Measurements from ENCODE around the gene CD84. TPM values are rescaled to one million over a fixed set of nuclear protein-coding genes. Genes with fewer than 3 reads are reported as not detected.
"Not testable (repeated sequence)": the region's sequence is repeated elsewhere in the genome, so short reads cannot be mapped to it uniquely, and the experiment has no call there.

The CD84 gene
- total RNA-seq, 2 donors from 2014 or later, result 66.2 to 71.6 TPM

GRCh38 chr1:160522136-160522535, 57.2 kb downstream of the CD84 start:
- DNase-seq (no peak), ATAC-seq (no peak)
- H3K9me3 ChIP-seq (ENCODE audit: control insufficient read depth, low read length, poor library complexity, severe bottlenecking), result no peaks in the 10 kb centered on the region
- Mint-ChIP-seq H3K27me3 (no peaks in the 10 kb centered on the region), H3K4me1 (peaks cover 50% of the 10 kb centered on the region), H3K36me3 (ENCODE audit: low read depth) (peaks cover 2% of the 10 kb centered on the region), H3K4me3 (peak overlapping the region; percentile 94), H3K27ac (peak overlapping the region; percentile 97)

DNA sequence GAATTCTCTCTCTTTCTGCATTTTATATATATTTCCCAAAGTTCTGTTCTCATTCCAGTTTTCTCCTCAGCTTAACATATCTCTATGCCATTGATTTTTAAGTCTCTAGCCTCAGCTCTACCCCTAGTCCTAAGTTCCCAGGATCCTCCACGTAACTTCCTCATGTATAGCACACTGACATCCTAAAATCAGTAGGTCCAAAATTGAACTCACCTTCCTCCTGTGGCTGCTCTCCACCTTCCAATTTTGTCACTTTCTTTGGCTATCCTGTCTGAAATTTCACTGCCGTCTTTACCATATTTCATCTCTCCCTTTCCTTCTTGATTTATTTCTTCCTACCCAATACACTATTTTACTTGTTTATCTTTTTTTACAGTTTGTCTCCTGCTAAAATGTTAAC, 57.7 kb downstream of the CD84 start:
- Mint-ChIP-seq H3K4me1 (peaks cover 56% of the 10 kb centered on the region), H3K27me3 (no peaks in the 10 kb centered on the region), H3K4me3 (peak overlapping the region; percentile 94), H3K36me3 (ENCODE audit: low read depth) (peaks cover 2% of the 10 kb centered on the region), H3K27ac (peak overlapping the region; percentile 97)
- H3K9me3 ChIP-seq (ENCODE audit: control insufficient read depth, low read length, poor library complexity, severe bottlenecking), result no peaks in the 10 kb centered on the region
- no peak for ATAC-seq
- no peak for DNase-seq

- H3K4me1 Mint-ChIP-seq, result peaks cover 61% of the 10 kb centered on the region
- H3K27me3 Mint-ChIP-seq, result no peaks in the 10 kb centered on the region
- H3K36me3 Mint-ChIP-seq (ENCODE audit: low read depth), result peaks cover 2% of the 10 kb centered on the region
- peak; percentile 23 for ATAC-seq
- no peaks in the 10 kb centered on the region for H3K9me3 ChIP-seq (ENCODE audit: control insufficient read depth, low read length, poor library complexity, severe bottlenecking)
- no peak for DNase-seq
- H3K27ac Mint-ChIP-seq, result peak overlapping the region; percentile 97
- peak overlapping the region; percentile 94 for H3K4me3 Mint-ChIP-seq
Observed at GRCh38 chr1:160520999-160521398, 58.3 kb downstream of the CD84 start.

GRCh38 chr1:160520582-160520981, 58.7 kb downstream of the CD84 start:
- Mint-ChIP-seq H3K27ac (peak overlapping the region; percentile 97), H3K4me1 (peaks cover 65% of the 10 kb centered on the region), H3K4me3 (peak overlapping the region; percentile 94), H3K27me3 (no peaks in the 10 kb centered on the region), H3K36me3 (ENCODE audit: low read depth) (peaks cover 2% of the 10 kb centered on the region)
- no peaks in the 10 kb centered on the region for H3K9me3 ChIP-seq (ENCODE audit: control insufficient read depth, low read length, poor library complexity, severe bottlenecking)
- ATAC-seq (no peak), DNase-seq (no peak)

DNA sequence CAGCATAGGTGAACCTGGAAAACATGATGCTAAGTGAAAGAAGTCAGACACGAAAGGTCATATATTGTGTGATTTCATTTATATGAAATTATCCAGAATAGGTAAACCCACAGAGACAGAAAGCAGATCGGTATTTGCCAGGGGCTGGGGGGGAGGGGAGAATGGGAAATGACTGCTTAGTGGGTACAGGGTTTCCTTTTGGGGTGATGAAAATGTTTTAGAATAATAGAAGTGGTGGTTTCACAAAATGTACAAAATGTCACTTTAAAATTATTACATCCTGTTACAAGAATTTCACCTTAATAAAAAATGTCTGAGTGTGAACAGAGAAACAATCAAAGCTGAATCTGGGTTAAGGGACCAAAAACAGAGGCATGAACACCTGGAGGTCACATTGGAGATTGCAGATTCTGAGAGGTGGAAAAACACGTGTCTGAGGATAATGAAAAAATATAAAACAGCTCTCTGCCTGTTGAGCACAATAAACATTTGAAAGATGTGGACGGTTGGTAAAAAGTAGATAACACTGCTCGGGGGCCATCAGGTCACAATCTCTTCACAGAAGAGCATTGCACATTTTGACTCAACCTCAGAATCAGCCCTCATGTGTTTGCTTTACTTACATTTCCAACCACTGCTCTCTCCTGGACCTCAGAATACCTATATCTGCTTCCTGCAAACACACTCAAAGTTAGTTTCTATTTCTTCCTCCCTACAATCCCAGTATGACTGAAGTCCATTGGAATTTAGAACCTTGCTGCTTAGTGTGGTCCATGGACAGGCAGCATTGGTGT, 59.5 kb downstream of the CD84 start:
- H3K36me3 Mint-ChIP-seq (ENCODE audit: low read depth), result peaks cover 2% of the 10 kb centered on the region
- DNase-seq, result no peak

DNA sequence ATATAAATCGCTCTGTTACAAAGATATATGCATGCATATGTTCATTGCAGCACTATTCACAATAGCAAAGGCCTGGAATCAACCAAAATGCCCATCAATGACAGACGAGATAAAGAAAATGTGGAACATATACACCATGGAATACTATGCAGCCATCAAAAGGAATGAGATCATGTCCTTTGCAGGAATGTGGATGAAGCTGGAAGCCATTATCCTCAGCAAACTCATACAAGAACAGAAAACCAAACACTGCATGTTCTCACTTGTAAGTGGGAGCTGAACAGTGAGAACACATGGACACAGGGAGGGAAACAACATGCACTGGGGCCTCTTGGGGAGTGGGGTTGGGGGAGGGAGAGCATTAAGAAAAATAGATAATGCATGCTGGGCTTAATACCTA, 61.8 kb downstream of the CD84 start:
- not testable (repeated sequence) for ATAC-seq; H3K9me3 ChIP-seq (ENCODE audit: control insufficient read depth, low read length, poor library complexity, severe bottlenecking); H3K36me3 Mint-ChIP-seq (ENCODE audit: low read depth); H3K27me3 Mint-ChIP-seq; DNase-seq; H3K27ac Mint-ChIP-seq
- Mint-ChIP-seq H3K4me1 (peaks cover 71% of the 10 kb centered on the region), H3K4me3 (peak overlapping the region; percentile 46)

More for the DNA sequence above, 59.5 kb downstream of the CD84 start:
- H3K9me3 ChIP-seq (ENCODE audit: control insufficient read depth, low read length, poor library complexity, severe bottlenecking), result no peaks in the 10 kb centered on the region
- no peaks in the 10 kb centered on the region for H3K27me3 Mint-ChIP-seq
- peaks cover 72% of the 10 kb centered on the region for H3K4me1 Mint-ChIP-seq
- peak overlapping the region; percentile 97 for H3K27ac Mint-ChIP-seq
- peak overlapping the region; percentile 94 for H3K4me3 Mint-ChIP-seq
- peak; percentile 67 for ATAC-seq

DNA sequence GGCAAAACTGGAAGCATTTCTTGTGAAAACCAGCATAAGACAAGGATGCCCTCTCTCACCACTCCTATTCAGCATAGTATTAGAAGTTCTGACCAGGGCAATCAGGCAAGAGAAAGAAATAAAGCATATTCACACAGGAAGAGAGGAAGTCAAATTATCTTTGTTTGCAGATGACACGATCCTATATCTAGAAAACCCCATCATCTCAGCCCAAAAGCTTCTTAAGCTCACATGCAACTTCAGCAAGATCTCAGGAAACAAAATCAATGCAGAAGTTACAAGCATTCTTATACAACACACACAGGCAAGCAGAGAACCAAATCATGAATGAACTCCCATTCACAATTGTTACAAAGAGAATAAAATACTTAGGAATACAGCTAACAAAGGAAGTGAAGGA, 63.4 kb downstream of the CD84 start:
- H3K27me3 Mint-ChIP-seq; DNase-seq; H3K9me3 ChIP-seq (ENCODE audit: control insufficient read depth, low read length, poor library complexity, severe bottlenecking); ATAC-seq; H3K36me3 Mint-ChIP-seq (ENCODE audit: low read depth): not testable (repeated sequence)
- Mint-ChIP-seq H3K4me3 (peak overlapping the region; percentile 83), H3K27ac (peak overlapping the region; percentile 82), H3K4me1 (peaks cover 57% of the 10 kb centered on the region)

GRCh38 chr1:160504651-160505050, 74.6 kb downstream of the CD84 start:
- H3K27ac Mint-ChIP-seq, result no peak overlapping the region
- peaks cover 22% of the 10 kb centered on the region for H3K4me1 Mint-ChIP-seq
- DNase-seq (no peak), ATAC-seq (no peak)
- no peak overlapping the region for H3K4me3 Mint-ChIP-seq
- H3K9me3 ChIP-seq (ENCODE audit: control insufficient read depth, low read length, poor library complexity, severe bottlenecking), result peaks cover 10% of the 10 kb centered on the region
- H3K36me3 Mint-ChIP-seq (ENCODE audit: low read depth), result peaks cover 18% of the 10 kb centered on the region
- no peaks in the 10 kb centered on the region for H3K27me3 Mint-ChIP-seq

DNA sequence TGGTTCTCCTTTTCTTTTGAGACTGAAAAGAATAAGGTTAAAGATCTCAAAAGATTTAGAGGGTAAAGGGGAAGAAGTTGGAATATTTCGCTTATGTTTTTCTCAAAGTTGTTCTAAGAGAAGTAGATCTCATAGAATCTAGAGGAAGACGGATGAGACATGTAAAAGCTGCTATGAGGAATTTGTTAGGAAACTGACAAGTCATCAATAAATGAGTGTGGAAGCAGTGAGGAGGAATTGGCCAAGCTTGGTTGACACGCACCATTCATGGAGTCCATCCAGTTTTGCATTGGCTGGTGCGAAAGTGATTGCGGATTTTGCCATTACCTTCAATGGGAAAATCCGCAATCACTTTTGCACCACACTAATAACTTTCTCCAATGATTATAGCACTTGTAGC, 76.2 kb downstream of the CD84 start:
- H3K9me3 ChIP-seq (ENCODE audit: control insufficient read depth, low read length, poor library complexity, severe bottlenecking), result peaks cover 10% of the 10 kb centered on the region
- H3K4me3 Mint-ChIP-seq, result no peak overlapping the region
- peaks cover 25% of the 10 kb centered on the region for H3K36me3 Mint-ChIP-seq (ENCODE audit: low read depth)
- H3K27me3 Mint-ChIP-seq, result no peaks in the 10 kb centered on the region
- peaks cover 26% of the 10 kb centered on the region for H3K4me1 Mint-ChIP-seq
- DNase-seq (no peak), ATAC-seq (no peak)
- peak overlapping the region; percentile 69 for H3K27ac Mint-ChIP-seq

- Mint-ChIP-seq H3K27me3 (no peaks in the 10 kb centered on the region), H3K4me1 (peaks cover 26% of the 10 kb centered on the region)
Observed at GRCh38 chr1:160500321-160500990, 78.8 kb downstream of the CD84 start.

DNA sequence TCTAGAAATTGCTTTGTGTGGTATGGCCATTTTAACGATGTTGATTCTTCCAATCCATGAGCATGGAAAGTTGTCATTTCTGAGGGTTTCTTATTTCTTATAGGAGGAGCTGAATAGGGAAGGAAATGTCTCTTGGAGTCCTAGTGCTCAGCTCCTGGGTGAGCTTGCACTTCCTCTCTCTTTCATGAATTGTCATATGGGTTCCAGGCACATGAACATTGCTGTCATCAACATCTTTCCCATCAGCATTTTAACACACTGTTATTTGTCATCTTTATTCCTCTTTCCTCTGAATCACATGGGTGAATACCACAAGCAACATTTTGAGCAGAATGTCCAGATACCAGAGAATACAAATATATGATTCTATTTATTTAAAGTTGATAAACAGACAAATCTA, 79.7 kb downstream of the CD84 start:
- DNase-seq, result no peak
- Mint-ChIP-seq H3K36me3 (ENCODE audit: low read depth) (peaks cover 21% of the 10 kb centered on the region), H3K4me1 (peaks cover 28% of the 10 kb centered on the region), H3K27ac (no peak overlapping the region), H3K4me3 (no peak overlapping the region), H3K27me3 (no peaks in the 10 kb centered on the region)
- no peak for ATAC-seq
- no peaks in the 10 kb centered on the region for H3K9me3 ChIP-seq (ENCODE audit: control insufficient read depth, low read length, poor library complexity, severe bottlenecking)

More at GRCh38 chr1:160500321-160500990, 78.8 kb downstream of the CD84 start:
- Mint-ChIP-seq H3K36me3 (ENCODE audit: low read depth) (peaks cover 21% of the 10 kb centered on the region), H3K4me3 (no peak overlapping the region), H3K27ac (no peak overlapping the region)
- DNase-seq (no peak), ATAC-seq (no peak)
- peaks cover 4% of the 10 kb centered on the region for H3K9me3 ChIP-seq (ENCODE audit: control insufficient read depth, low read length, poor library complexity, severe bottlenecking)

DNA sequence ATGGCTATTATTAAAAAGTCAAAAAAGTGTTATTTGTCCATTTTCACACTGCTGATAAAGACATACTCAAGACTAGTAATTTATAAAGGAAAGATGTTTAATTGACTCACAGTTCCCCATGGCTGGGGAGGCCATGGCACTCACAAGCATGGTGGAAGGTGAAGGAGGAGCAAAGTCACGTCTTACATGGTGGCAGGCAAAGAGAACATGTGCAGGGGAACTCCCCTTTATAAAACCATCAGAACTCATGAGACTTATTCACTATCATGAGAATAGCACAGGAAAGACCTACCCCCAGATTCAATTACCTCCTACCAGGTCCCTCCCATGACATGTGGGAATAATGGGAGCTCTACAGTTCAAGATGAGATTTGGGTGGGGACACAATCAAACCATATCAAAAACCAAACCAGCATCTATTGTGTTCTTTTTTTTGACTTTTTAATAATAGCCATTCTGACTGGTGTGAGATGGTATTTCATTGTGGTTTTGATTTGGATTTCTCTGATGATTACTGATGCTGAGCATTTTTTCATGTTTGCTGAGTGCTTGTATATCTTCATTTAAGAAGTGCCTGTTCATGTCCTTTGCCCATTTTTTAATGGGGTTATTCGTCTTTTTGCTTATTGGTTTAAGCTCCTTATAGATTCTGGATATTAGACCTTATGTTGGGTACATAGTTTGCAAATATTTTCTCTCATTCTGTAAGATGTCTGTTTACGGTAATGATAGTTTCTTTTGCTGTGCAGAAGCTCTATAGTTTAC, 80.8 kb downstream of the CD84 start:
- H3K4me3 Mint-ChIP-seq, H3K27ac Mint-ChIP-seq: not testable (repeated sequence)
- H3K4me1 Mint-ChIP-seq, result peaks cover 22% of the 10 kb centered on the region

DNA sequence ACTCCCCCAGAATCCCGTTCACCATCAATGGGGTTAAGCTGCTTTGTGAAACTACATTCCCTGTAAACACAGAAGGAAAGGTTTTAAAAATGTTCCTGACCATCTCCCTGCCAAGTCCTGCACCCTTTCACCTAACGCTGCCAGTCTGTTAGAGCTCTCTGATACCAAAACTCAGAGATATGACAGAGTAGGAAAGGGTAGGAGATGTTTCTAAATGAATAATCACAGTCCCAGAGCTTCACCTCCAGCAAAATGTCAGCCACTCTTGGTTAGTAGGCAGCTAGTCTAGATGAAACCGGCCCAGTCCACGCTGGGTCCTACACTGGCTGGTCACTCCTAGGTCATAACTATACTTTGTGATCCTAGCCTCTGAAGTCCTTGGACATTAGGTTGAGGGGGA, 83.0 kb downstream of the CD84 start:
- Mint-ChIP-seq H3K27me3 (no peaks in the 10 kb centered on the region), H3K4me1 (peaks cover 9% of the 10 kb centered on the region), H3K36me3 (ENCODE audit: low read depth) (peaks cover 13% of the 10 kb centered on the region), H3K4me3 (no peak overlapping the region), H3K27ac (peak overlapping the region; percentile 37)
- H3K9me3 ChIP-seq (ENCODE audit: control insufficient read depth, low read length, poor library complexity, severe bottlenecking), result no peaks in the 10 kb centered on the region
- DNase-seq (no peak), ATAC-seq (no peak)

More for the DNA sequence above, 80.8 kb downstream of the CD84 start:
- H3K9me3 ChIP-seq (ENCODE audit: control insufficient read depth, low read length, poor library complexity, severe bottlenecking); H3K27me3 Mint-ChIP-seq; ATAC-seq; DNase-seq: not testable (repeated sequence)
- H3K36me3 Mint-ChIP-seq (ENCODE audit: low read depth), result peaks cover 23% of the 10 kb centered on the region
